Progenitor cell of endocrine pancreas (in vitro differentiated cells): ENCODE data around the gene RNU2-63P. TPM values are rescaled to one million over a fixed set of nuclear protein-coding genes. Genes with fewer than 3 reads are reported as not detected.

Experiments used
- DNase-seq: peaks from one replicate; pipeline ENCODE4 v3.0.0; 2021; ENCODE audit warnings: low spot score; ENCODE audit not compliant: unreplicated experiment
- H3K27ac Mint-ChIP-seq: 2 replicates; pipeline ENCODE4 v1.8.0; 2021; ENCODE audit warnings: mild to moderate bottlenecking, moderate library complexity, mixed read lengths
- H3K27me3 Mint-ChIP-seq: 2 replicates; pipeline ENCODE4 v1.8.0; 2021; ENCODE audit warnings: mixed read lengths
- H3K36me3 Mint-ChIP-seq: 2 replicates; pipeline ENCODE4 v1.8.0; 2022; ENCODE audit warnings: mixed read lengths; ENCODE audit not compliant: insufficient read depth
- H3K4me1 Mint-ChIP-seq: 2 replicates; pipeline ENCODE4 v1.8.0; 2021; ENCODE audit warnings: low read depth, mixed read lengths
- H3K4me3 Mint-ChIP-seq: 2 replicates; pipeline ENCODE4 v1.8.0; 2021; ENCODE audit warnings: low read depth, mild to moderate bottlenecking, moderate library complexity, mixed read lengths
- H3K9me3 Mint-ChIP-seq: 2 replicates; pipeline ENCODE4 v1.8.0; 2021; ENCODE audit warnings: low read depth, mixed read lengths
- total RNA-seq: library from RNA; stranded (reverse); gene quantifications from 2 replicates; pipeline ENCODE4 v1.2.1, GENCODE V29; 2021
- TF ChIP-seq, protein P1 (sequence below): fragments of 200-600 bp; sonication (generic); IDR thresholded peaks from one replicate; pipeline ENCODE4 v1.5.0; 2021; ENCODE audit warnings: antibody characterized with exemption, mild to moderate bottlenecking; ENCODE audit not compliant: unreplicated experiment

The RNU2-63P gene
- total RNA-seq, 1 donor from 2014 or later: 2.8 TPM

- Mint-ChIP-seq H3K9me3 (no peaks in the 10 kb centered on the region), H3K4me3 (peak overlapping the region; percentile 1), H3K36me3 (peaks cover 1% of the 10 kb centered on the region), H3K4me1 (peaks cover 33% of the 10 kb centered on the region), H3K27me3 (no peaks in the 10 kb centered on the region), H3K27ac (no peak overlapping the region)
- TF ChIP-seq, protein P1, sequence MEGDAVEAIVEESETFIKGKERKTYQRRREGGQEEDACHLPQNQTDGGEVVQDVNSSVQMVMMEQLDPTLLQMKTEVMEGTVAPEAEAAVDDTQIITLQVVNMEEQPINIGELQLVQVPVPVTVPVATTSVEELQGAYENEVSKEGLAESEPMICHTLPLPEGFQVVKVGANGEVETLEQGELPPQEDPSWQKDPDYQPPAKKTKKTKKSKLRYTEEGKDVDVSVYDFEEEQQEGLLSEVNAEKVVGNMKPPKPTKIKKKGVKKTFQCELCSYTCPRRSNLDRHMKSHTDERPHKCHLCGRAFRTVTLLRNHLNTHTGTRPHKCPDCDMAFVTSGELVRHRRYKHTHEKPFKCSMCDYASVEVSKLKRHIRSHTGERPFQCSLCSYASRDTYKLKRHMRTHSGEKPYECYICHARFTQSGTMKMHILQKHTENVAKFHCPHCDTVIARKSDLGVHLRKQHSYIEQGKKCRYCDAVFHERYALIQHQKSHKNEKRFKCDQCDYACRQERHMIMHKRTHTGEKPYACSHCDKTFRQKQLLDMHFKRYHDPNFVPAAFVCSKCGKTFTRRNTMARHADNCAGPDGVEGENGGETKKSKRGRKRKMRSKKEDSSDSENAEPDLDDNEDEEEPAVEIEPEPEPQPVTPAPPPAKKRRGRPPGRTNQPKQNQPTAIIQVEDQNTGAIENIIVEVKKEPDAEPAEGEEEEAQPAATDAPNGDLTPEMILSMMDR: no peak
- no peak for DNase-seq
These were observed 41.1 kb upstream of the RNU2-63P start for GRCh38 chr2:88057437-88057844.

DNA sequence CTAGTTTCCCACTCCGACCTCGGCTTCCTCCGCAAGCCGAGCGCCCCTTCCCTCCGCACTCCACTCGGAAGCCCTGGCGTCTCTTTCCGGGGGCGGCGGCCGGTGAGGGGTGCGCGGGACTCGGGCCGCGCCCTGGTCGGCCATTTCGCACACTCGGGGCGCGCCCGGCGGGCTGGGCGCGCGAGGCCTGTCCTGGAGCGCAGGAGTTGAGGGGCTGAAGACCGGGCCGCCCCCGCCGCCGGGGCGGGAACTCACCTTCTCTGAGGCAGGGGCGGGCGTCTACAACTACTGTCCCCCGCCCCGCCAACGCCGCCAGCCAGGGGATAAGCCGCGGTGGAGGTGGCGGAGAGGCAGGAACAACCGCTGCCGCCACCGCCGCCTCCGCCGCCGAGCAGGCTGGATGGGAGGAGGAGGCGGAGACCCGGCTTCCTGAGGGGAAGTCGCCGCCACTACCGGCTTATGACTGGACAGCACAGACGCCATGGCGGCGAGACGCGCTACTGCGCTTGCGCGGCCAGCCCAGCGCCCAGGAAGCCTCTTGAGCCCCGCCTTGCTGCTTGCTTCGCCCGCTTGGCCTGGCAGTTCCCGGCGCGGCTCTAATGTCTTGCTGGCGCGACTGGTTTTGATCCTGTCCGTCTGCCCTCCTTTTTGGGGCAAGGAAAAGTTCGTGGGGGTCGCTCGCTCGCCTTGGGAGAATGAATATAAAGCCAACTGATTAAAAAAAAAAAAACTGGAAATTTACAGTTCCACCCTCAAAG lies 39.2 kb upstream of the RNU2-63P start, which contains the start of gene KRCC1:
KRCC1 (minus strand) TSS at position 413 of the 758 bp plus-strand sequence. CDS start 27,220 bp downstream, outside the sequence.
- TF ChIP-seq, protein P1: no peak
- Mint-ChIP-seq H3K27ac (peak within 1 kb of the TSS; percentile 96), H3K9me3 (no peaks in the 10 kb centered on the region), H3K36me3 (peaks cover 1% of the 10 kb centered on the region), H3K4me1 (peaks cover 27% of the 10 kb centered on the region), H3K4me3 (peak within 1 kb of the TSS; percentile 99), H3K27me3 (no peaks in the 10 kb centered on the region)
- DNase-seq: peak; percentile 88

DNA sequence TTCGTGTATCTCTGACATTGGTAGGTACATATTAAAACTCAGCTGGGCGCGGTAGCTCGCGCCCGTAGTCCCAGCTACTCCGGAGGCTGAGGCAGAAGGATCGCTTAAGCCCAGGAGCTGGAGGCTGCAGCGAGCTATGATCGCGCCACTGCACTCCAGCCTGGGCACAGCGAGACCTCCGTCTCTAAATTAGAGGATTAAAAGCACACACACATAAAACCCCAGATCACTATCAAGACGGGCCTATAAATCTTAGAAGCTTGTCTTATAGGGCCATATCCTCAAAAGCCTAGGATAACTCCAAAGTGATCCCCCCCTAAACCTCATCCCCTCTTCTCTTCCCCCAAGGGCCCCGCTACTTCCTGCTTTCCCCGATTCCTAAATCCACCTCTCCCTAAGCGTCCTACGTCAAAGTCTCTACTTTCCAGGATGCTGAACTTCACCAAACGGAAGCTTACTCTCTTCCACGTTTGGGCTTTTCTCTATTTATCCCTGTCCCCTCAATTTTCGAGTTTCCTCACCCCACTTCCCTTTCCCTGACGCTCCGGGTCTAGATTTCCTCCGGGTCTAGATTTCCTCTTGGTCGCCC lies 38.5 kb upstream of the RNU2-63P start:
- peak overlapping the region; percentile 99 for H3K4me3 Mint-ChIP-seq
- H3K4me1 Mint-ChIP-seq: peaks cover 27% of the 10 kb centered on the region
- H3K36me3 Mint-ChIP-seq: peaks cover 1% of the 10 kb centered on the region
- peak overlapping the region; percentile 96 for H3K27ac Mint-ChIP-seq
- TF ChIP-seq, protein P1: no peak
- DNase-seq: no peak
- H3K9me3 Mint-ChIP-seq: no peaks in the 10 kb centered on the region
- no peaks in the 10 kb centered on the region for H3K27me3 Mint-ChIP-seq

- TF ChIP-seq, protein P1: no peak
- Mint-ChIP-seq H3K4me3 (peak overlapping the region; percentile 99), H3K36me3 (peaks cover 1% of the 10 kb centered on the region), H3K9me3 (no peaks in the 10 kb centered on the region), H3K4me1 (peaks cover 27% of the 10 kb centered on the region), H3K27ac (no peak overlapping the region), H3K27me3 (no peaks in the 10 kb centered on the region)
- DNase-seq: no peak
These were observed 37.8 kb upstream of the RNU2-63P start for GRCh38 chr2:88053934-88054781.

DNA sequence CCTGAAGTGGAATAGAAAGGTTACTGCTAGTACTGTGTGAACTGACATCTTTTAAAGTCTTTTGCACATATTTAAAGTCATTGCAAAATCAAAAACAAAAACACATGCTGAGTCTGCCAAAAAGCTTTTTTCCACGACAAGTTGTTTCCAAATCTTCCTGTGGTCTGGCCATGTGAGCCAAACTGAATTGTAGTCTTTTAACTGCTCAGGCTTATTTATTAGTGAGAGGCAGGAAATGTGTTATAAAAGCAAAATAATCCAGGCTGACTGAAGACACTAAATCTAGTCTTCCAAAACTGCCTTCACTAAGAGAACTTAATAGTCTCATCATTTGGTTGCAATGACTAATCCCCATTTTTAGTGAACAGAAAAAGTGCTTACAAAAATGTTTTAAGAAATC lies 36.9 kb upstream of the RNU2-63P start:
- Mint-ChIP-seq H3K27me3 (no peaks in the 10 kb centered on the region), H3K4me3 (peak overlapping the region; percentile 3), H3K4me1 (peaks cover 27% of the 10 kb centered on the region), H3K36me3 (peaks cover 1% of the 10 kb centered on the region), H3K9me3 (no peaks in the 10 kb centered on the region), H3K27ac (no peak overlapping the region)
- TF ChIP-seq, protein P1: no peak
- DNase-seq: no peak
